Neural cell (in vitro differentiated cells): ENCODE data around the gene MBTPS2. TPM values are rescaled to one million over a fixed set of nuclear protein-coding genes. Genes with fewer than 3 reads are reported as not detected.

Source experiments
- H2AFZ ChIP-seq: fragments of 200-600, 300-800 bp; sonication (generic), shearing (Covaris generic); 2 replicates; pipeline ENCODE4 v1.6.0; 2014; ENCODE audit warnings: low read depth, mild to moderate bottlenecking, antibody characterized with exemption, low read length, moderate library complexity
- H3F3A ChIP-seq: fragments of 200-600 bp; shearing (Covaris generic); 2 replicates; pipeline ENCODE4 v1.6.1; 2016; ENCODE audit warnings: mild to moderate bottlenecking, moderate library complexity, mixed read lengths, antibody characterized with exemption, low read length; ENCODE audit not compliant: insufficient read depth, poor library complexity, severe bottlenecking
- H3K27ac ChIP-seq: fragments of 200-600, 300-800 bp; sonication (generic), shearing (Covaris generic); 2 replicates; pipeline ENCODE4 v1.5.1; 2014; ENCODE audit warnings: mild to moderate bottlenecking, low read length, moderate library complexity
- H3K27me3 ChIP-seq: fragments of 300-800, 200-600 bp; sonication (generic), shearing (Covaris generic); 2 replicates; pipeline ENCODE4 v1.6.0; 2014; ENCODE audit warnings: mild to moderate bottlenecking, low read depth, low read length, moderate library complexity; ENCODE audit not compliant: insufficient read depth
- H3K36me3 ChIP-seq: fragments of 300-800, 200-600 bp; sonication (generic), shearing (Covaris generic); 2 replicates; pipeline ENCODE4 v1.5.1; 2014; ENCODE audit warnings: mild to moderate bottlenecking, antibody characterized with exemption, low read length, moderate library complexity; ENCODE audit not compliant: insufficient read depth
- H3K4me2 ChIP-seq: fragments of 300-800, 200-600 bp; sonication (generic), shearing (Covaris generic); 2 replicates; pipeline ENCODE4 v1.6.0; 2014; ENCODE audit warnings: mild to moderate bottlenecking, low read length
- H3K4me3 ChIP-seq: fragments of 300-800, 200-600 bp; sonication (generic), shearing (Covaris generic); 2 replicates; pipeline ENCODE4 v1.5.1; 2014; ENCODE audit warnings: mild to moderate bottlenecking, low read length, moderate library complexity
- H3K79me2 ChIP-seq: fragments of 200-600 bp; shearing (Covaris generic); replicated peaks from 2 replicates; pipeline ENCODE4 v1.6.0; 2014; ENCODE audit warnings: mild to moderate bottlenecking, low read length, moderate library complexity; ENCODE audit not compliant: insufficient read depth
- H3K9ac ChIP-seq: fragments of 300-800, 200-600 bp; sonication (generic), shearing (Covaris generic); 2 replicates; pipeline ENCODE4 v1.6.1; 2016; ENCODE audit warnings: mild to moderate bottlenecking, low read length, mixed read lengths
- H3K9me2 ChIP-seq: fragments of 200-600 bp; shearing (Covaris generic); 2 replicates; pipeline ENCODE4 v1.6.1; 2016; ENCODE audit warnings: mild to moderate bottlenecking, low read length, mixed read lengths; ENCODE audit not compliant: insufficient read depth
- H3K9me3 ChIP-seq: fragments of 200-600, 300-800 bp; sonication (generic), shearing (Covaris generic); 2 replicates; pipeline ENCODE4 v1.6.1; 2016; ENCODE audit warnings: mild to moderate bottlenecking, mixed run types, low read length, moderate library complexity, mixed read lengths
- H4K20me1 ChIP-seq: fragments of 200-600 bp; shearing (Covaris generic); 2 replicates; pipeline ENCODE4 v1.6.1; 2016; ENCODE audit warnings: mild to moderate bottlenecking, mixed run types; ENCODE audit not compliant: insufficient read depth
- CTCF ChIP-seq: fragments of 450-650 bp; IDR thresholded peaks from 2 replicates; pipeline ENCODE4 v1.5.1; 2014; ENCODE audit warnings: antibody characterized with exemption, mild to moderate bottlenecking, moderate library complexity; ENCODE audit not compliant: poor library complexity, severe bottlenecking
- EP300 ChIP-seq: fragments of 450-650 bp; conservative IDR thresholded peaks from 2 replicates; pipeline ENCODE4 v1.6.1; 2014; ENCODE audit warnings: antibody characterized with exemption, mild to moderate bottlenecking, moderate library complexity; ENCODE audit not compliant: poor library complexity, severe bottlenecking
- EZH2 ChIP-seq: fragments of 200-600, 300-800 bp; shearing (Covaris generic), sonication (generic); IDR thresholded peaks from 2 replicates; pipeline ENCODE4 v1.6.1; 2014; ENCODE audit warnings: antibody characterized with exemption, low read length, borderline replicate concordance, mild to moderate bottlenecking; ENCODE audit not compliant: insufficient read depth, poor library complexity, severe bottlenecking
- MXI1 ChIP-seq: fragments of 450-650 bp; conservative IDR thresholded peaks from 2 replicates; pipeline ENCODE4 v1.6.1; 2014; ENCODE audit warnings: antibody characterized with exemption, mild to moderate bottlenecking; ENCODE audit not compliant: poor library complexity, severe bottlenecking
- POLR2AphosphoS5 ChIP-seq: IDR thresholded peaks from 2 replicates; pipeline ENCODE4 v1.6.1; 2012
- RAD21 ChIP-seq: fragments of 450-650 bp; conservative IDR thresholded peaks from 2 replicates; pipeline ENCODE4 v1.6.1; 2014; ENCODE audit warnings: antibody characterized with exemption, mild to moderate bottlenecking, moderate library complexity
- REST ChIP-seq: IDR thresholded peaks from 2 replicates; pipeline ENCODE4 v1.6.1; 2012; ENCODE audit warnings: borderline replicate concordance
- SMC3 ChIP-seq: fragments of 450-650 bp; conservative IDR thresholded peaks from 2 replicates; pipeline ENCODE4 v1.6.1; 2014; ENCODE audit warnings: antibody characterized with exemption, mild to moderate bottlenecking, moderate library complexity; ENCODE audit not compliant: poor library complexity
- TAF1 ChIP-seq: IDR thresholded peaks from 2 replicates; pipeline ENCODE4 v1.6.1; 2012; ENCODE audit warnings: low read depth
- polyA plus RNA-seq: library from polyadenylated mRNA; depleted of rRNA; stranded (reverse); fragments of >200 nt; gene quantifications from 2 replicates; pipeline ENCODE4 v1.2.3, GENCODE V29; 2014

The MBTPS2 gene
- polyA plus RNA-seq, 1 donor from 2014 or later, result 11.1 TPM

- H4K20me1 ChIP-seq, result no peaks in the 10 kb centered on the region
- no peak overlapping the region for H3K4me3 ChIP-seq
- TF ChIP-seq EP300 (no peak), MXI1 (no peak), POLR2AphosphoS5 (no peak), RAD21 (no peak), REST (no peak), EZH2 (no peak), CTCF (no peak), SMC3 (no peak), TAF1 (no peak)
- no peaks in the 10 kb centered on the region for H3K9me2 ChIP-seq
- no peaks in the 10 kb centered on the region for H3K27me3 ChIP-seq
- H2AFZ ChIP-seq, result no peak overlapping the region
- no peak overlapping the region for H3K9ac ChIP-seq
- no peaks in the 10 kb centered on the region for H3K79me2 ChIP-seq
- H3F3A ChIP-seq, result no peaks in the 10 kb centered on the region
- H3K36me3 ChIP-seq, result no peaks in the 10 kb centered on the region
- H3K27ac ChIP-seq, result no peak overlapping the region
- no peaks in the 10 kb centered on the region for H3K9me3 ChIP-seq
- H3K4me2 ChIP-seq, result no peak overlapping the region
These were observed 93.7 kb downstream of the MBTPS2 start for GRCh38 chrX:21933077-21933476.

- TF ChIP-seq CTCF (no peak), REST (no peak), POLR2AphosphoS5 (no peak), RAD21 (no peak)
These were observed 95.0 kb downstream of the MBTPS2 start for GRCh38 chrX:21934414-21934813.

More at GRCh38 chrX:21934414-21934813, 95.0 kb downstream of the MBTPS2 start:
- Histone ChIP-seq H4K20me1 (no peaks in the 10 kb centered on the region), H3K9me2 (no peaks in the 10 kb centered on the region), H2AFZ (no peak overlapping the region), H3K4me2 (no peak overlapping the region), H3K79me2 (no peaks in the 10 kb centered on the region), H3K4me3 (no peak overlapping the region), H3K36me3 (no peaks in the 10 kb centered on the region), H3K9me3 (no peaks in the 10 kb centered on the region), H3K27ac (no peak overlapping the region), H3K9ac (no peak overlapping the region), H3K27me3 (no peaks in the 10 kb centered on the region), H3F3A (no peaks in the 10 kb centered on the region)
